Muscle of leg (tissue), 11 donors: ENCODE measurements around the gene PHF13. TPM values are rescaled to one million over a fixed set of nuclear protein-coding genes. Genes with fewer than 3 reads are reported as not detected.
"Not testable (repeated sequence)": the region's sequence is repeated elsewhere in the genome, so short reads cannot be mapped to it uniquely, and the experiment has no call there.

ENCODE experiments used
- DNase-seq: peaks from one replicate; pipeline ENCODE4 v3.0.0; 2013
- H3K27ac ChIP-seq: one replicate; pipeline ENCODE4 v1.5.1; 2013; ENCODE audit warnings: mild to moderate bottlenecking, low read length, control low read depth
- H3K27me3 ChIP-seq: one replicate; pipeline ENCODE4 v1.6.1; 2013; ENCODE audit warnings: low read length; ENCODE audit not compliant: control insufficient read depth, insufficient read depth
- H3K36me3 ChIP-seq: one replicate; pipeline ENCODE4 v1.6.1; 2013; ENCODE audit warnings: low read length; ENCODE audit not compliant: control insufficient read depth, insufficient read depth
- H3K4me1 ChIP-seq: one replicate; pipeline ENCODE4 v1.6.1; 2013; ENCODE audit warnings: low read length; ENCODE audit not compliant: control insufficient read depth, insufficient read depth
- H3K4me3 ChIP-seq: one replicate; pipeline ENCODE4 v1.5.1; 2013; ENCODE audit warnings: low read length, control low read depth
- H3K9me3 ChIP-seq: replicated peaks from 2 replicates; pipeline ENCODE4 v1.6.1; 2013; ENCODE audit warnings: low read depth, low read length; ENCODE audit not compliant: control insufficient read depth
- WGBS: methylation state at CpG from one replicate; pipeline ENCODE4 v1.1.5; 2013; ENCODE audit warnings: missing lambda C conversion rate; ENCODE audit not compliant: insufficient coverage; 5-methylcytosine and 5-hydroxymethylcytosine counted together
- polyA plus RNA-seq, 8 donors: library from polyadenylated mRNA; unstranded; fragments of 120-200 nt; gene quantifications; one replicate each; pipeline versions ENCODE4 v1.2.1 to v1.2.3, GENCODE V29; 2013; ENCODE audit warnings: inconsistent platforms in 1 of 8, low replicate concordance in 1 of 8; ENCODE audit not compliant: insufficient read length in 8 of 8, insufficient read depth in 1 of 8
- total RNA-seq: library from RNA; stranded (reverse); fragments of 120-200 nt; gene quantifications from one replicate; pipeline ENCODE4 v1.2.4, GENCODE V29; 2013

PHF13 gene
- total and polyA plus RNA-seq, 9 donors: 11.6 to 24.2 (median 21.8) TPM

GRCh38 chr1:6660415-6661049 lies 47.0 kb downstream of the PHF13 start:
- DNase-seq: no peak
- no peaks in the 10 kb centered on the region for H3K27me3 ChIP-seq
- WGBS: 100% methylated on average over 3 of the region's 7 CpGs
- H3K4me1 ChIP-seq: no peaks in the 10 kb centered on the region
- no peaks in the 10 kb centered on the region for H3K9me3 ChIP-seq
- H3K4me3 ChIP-seq: no peak overlapping the region
- peaks cover 17% of the 10 kb centered on the region for H3K36me3 ChIP-seq
- no peak overlapping the region for H3K27ac ChIP-seq

- peaks cover 33% of the 10 kb centered on the region for H3K36me3 ChIP-seq
- H3K4me3 ChIP-seq, H3K27ac ChIP-seq, H3K4me1 ChIP-seq, H3K9me3 ChIP-seq, DNase-seq, H3K27me3 ChIP-seq: not testable (repeated sequence)
- 92% methylated on average over 5 of the region's 7 CpGs for WGBS
Observed at GRCh38 chr1:6662468-6662867, 48.9 kb downstream of the PHF13 start.

GRCh38 chr1:6666696-6667095 lies 53.2 kb downstream of the PHF13 start:
- Histone ChIP-seq H3K9me3 (no peaks in the 10 kb centered on the region), H3K4me3 (no peak overlapping the region), H3K27ac (no peak overlapping the region), H3K4me1 (no peaks in the 10 kb centered on the region), H3K36me3 (peaks cover 34% of the 10 kb centered on the region), H3K27me3 (no peaks in the 10 kb centered on the region)
- 100% methylated on average over 4 of the region's 5 CpGs for WGBS
- no peak for DNase-seq

GRCh38 chr1:6667139-6667538 lies 53.6 kb downstream of the PHF13 start:
- 95% methylated on average over 5 of the region's 6 CpGs for WGBS
- H3K27ac ChIP-seq: no peak overlapping the region

GRCh38 chr1:6668503-6668902 lies 55.0 kb downstream of the PHF13 start:
- H3K9me3 ChIP-seq: no peaks in the 10 kb centered on the region
- WGBS: no CpG with 5 or more reads among the region's 9 CpGs
- H3K4me3 ChIP-seq: no peak overlapping the region
- peaks cover 30% of the 10 kb centered on the region for H3K36me3 ChIP-seq
- no peak overlapping the region for H3K27ac ChIP-seq
- DNase-seq: no peak
- no peaks in the 10 kb centered on the region for H3K27me3 ChIP-seq
- H3K4me1 ChIP-seq: no peaks in the 10 kb centered on the region

More at GRCh38 chr1:6667139-6667538, 53.6 kb downstream of the PHF13 start:
- H3K36me3 ChIP-seq: peaks cover 34% of the 10 kb centered on the region
- H3K4me3 ChIP-seq: no peak overlapping the region
- DNase-seq: no peak
- H3K4me1 ChIP-seq: no peaks in the 10 kb centered on the region
- no peaks in the 10 kb centered on the region for H3K9me3 ChIP-seq
- no peaks in the 10 kb centered on the region for H3K27me3 ChIP-seq

- peaks cover 22% of the 10 kb centered on the region for H3K36me3 ChIP-seq
- peak; percentile 27 for DNase-seq
- H3K27ac ChIP-seq: peak overlapping the region; percentile 11
- no peaks in the 10 kb centered on the region for H3K27me3 ChIP-seq
- H3K4me1 ChIP-seq: peaks cover 4% of the 10 kb centered on the region
- WGBS: 100% methylated on average over 2 of the region's 2 CpGs
- H3K4me3 ChIP-seq: no peak overlapping the region
- H3K9me3 ChIP-seq: no peaks in the 10 kb centered on the region
Observed at GRCh38 chr1:6672558-6672957, 59.0 kb downstream of the PHF13 start.

Other genes with a start within 250 kb of the PHF13 start
- 7.5 TPM for gene ACOT7, start 220.0 kb upstream of the PHF13 start, total RNA-seq
- 10 to 100 TPM; 17.2 to 24.0 (median 20.6) TPM for gene ACOT7, start 220.0 kb upstream of the PHF13 start, polyA plus RNA-seq
- gene HES2, start 193.8 kb upstream of the PHF13 start, total RNA-seq: not detected
- under 1 TPM in 5 of 8 donors, not detected in 3; 0.06 to 0.62 (median 0.10) TPM for gene HES2, start 193.8 kb upstream of the PHF13 start, polyA plus RNA-seq
- 0.22 TPM for gene ESPN, start 189.0 kb upstream of the PHF13 start, total RNA-seq
- gene ESPN, start 189.0 kb upstream of the PHF13 start, polyA plus RNA-seq: 10 to 100 TPM in 1 of 8 donors, 1 to 10 TPM in 7; 1.2 to 14.3 (median 2.0) TPM
- gene TNFRSF25, start 147.6 kb upstream of the PHF13 start, total RNA-seq: 10.3 TPM
- 10 to 100 TPM in 5 of 8 donors, 1 to 10 TPM in 3; 5.3 to 18.3 (median 11.3) TPM for gene TNFRSF25, start 147.6 kb upstream of the PHF13 start, polyA plus RNA-seq
- gene PLEKHG5, start 122.1 kb upstream of the PHF13 start, total RNA-seq: 12.1 TPM
- 10 to 100 TPM in 5 of 8 donors, 1 to 10 TPM in 3; 7.6 to 14.5 (median 11.6) TPM for gene PLEKHG5, start 122.1 kb upstream of the PHF13 start, polyA plus RNA-seq
- 16.6 TPM for gene NOL9, start 59.2 kb upstream of the PHF13 start, total RNA-seq
- 10 to 100 TPM in 7 of 8 donors, 1 to 10 TPM in 1; 10.0 to 19.1 (median 12.9) TPM for gene NOL9, start 59.2 kb upstream of the PHF13 start, polyA plus RNA-seq
- gene TAS1R1, start 58.4 kb upstream of the PHF13 start, total RNA-seq: 2.7 TPM
- gene TAS1R1, start 58.4 kb upstream of the PHF13 start, polyA plus RNA-seq: 1 to 10 TPM; 3.2 to 9.7 (median 6.3) TPM
- gene ZBTB48, start 33.7 kb upstream of the PHF13 start, total RNA-seq: 21.2 TPM
- gene ZBTB48, start 33.7 kb upstream of the PHF13 start, polyA plus RNA-seq: 10 to 100 TPM; 14.5 to 26.5 (median 19.7) TPM
- 27.7 TPM for gene KLHL21, start 10.9 kb upstream of the PHF13 start, total RNA-seq
- 10 to 100 TPM; 30.2 to 49.3 (median 39.1) TPM for gene KLHL21, start 10.9 kb upstream of the PHF13 start, polyA plus RNA-seq
- gene THAP3, start 11.1 kb downstream of the PHF13 start, total RNA-seq: 27.1 TPM
- gene THAP3, start 11.1 kb downstream of the PHF13 start, polyA plus RNA-seq: 10 to 100 TPM; 16.7 to 22.0 (median 18.0) TPM
- gene DNAJC11, start 88.1 kb downstream of the PHF13 start, total RNA-seq: 26.9 TPM
- gene DNAJC11, start 88.1 kb downstream of the PHF13 start, polyA plus RNA-seq: 10 to 100 TPM; 29.5 to 41.0 (median 34.8) TPM
- 36.4 TPM for gene CAMTA1, start 171.7 kb downstream of the PHF13 start, total RNA-seq
- gene CAMTA1, start 171.7 kb downstream of the PHF13 start, polyA plus RNA-seq: 10 to 100 TPM; 37.1 to 56.4 (median 47.8) TPM